Mucosa of rectum (tissue), 2 donors: Measurements from ENCODE around the gene CACNA1B.

Source experiments
- H3K27ac ChIP-seq, 2 donors: one replicate each; pipeline ENCODE4 v1.7.0; 2013; ENCODE audit warnings: inconsistent platforms in 2 of 2, low read depth in 2 of 2, low read length in 2 of 2
- H3K27me3 ChIP-seq, 2 donors: one replicate each; pipeline ENCODE4 v1.7.0; 2013; ENCODE audit warnings: low read length in 2 of 2; ENCODE audit not compliant: control insufficient read depth in 2 of 2, insufficient read depth in 2 of 2
- H3K36me3 ChIP-seq, 2 donors: one replicate each; pipeline ENCODE4 v1.7.0; 2013; ENCODE audit warnings: low read length in 2 of 2; ENCODE audit not compliant: control insufficient read depth in 2 of 2, insufficient read depth in 2 of 2
- H3K4me1 ChIP-seq, 2 donors: one replicate each; pipeline ENCODE4 v1.7.0; 2013; ENCODE audit warnings: low read length in 2 of 2, mild to moderate bottlenecking in 1 of 2; ENCODE audit not compliant: control insufficient read depth in 2 of 2, insufficient read depth in 2 of 2
- H3K4me3 ChIP-seq, 2 donors: one replicate each; pipeline ENCODE4 v1.7.0; 2013; ENCODE audit warnings: low read length in 2 of 2
- H3K9ac ChIP-seq, 2 donors: one replicate each; pipeline ENCODE4 v1.7.0; 2013; ENCODE audit warnings: low read length in 2 of 2, low read depth in 1 of 2, mild to moderate bottlenecking in 1 of 2
- H3K9me3 ChIP-seq, 2 donors: one replicate each; pipeline ENCODE4 v1.7.0; 2013; ENCODE audit warnings: low read length in 2 of 2; ENCODE audit not compliant: control insufficient read depth in 2 of 2
- donor health status: healthy.
- donor health status: Normal muscosa, but diverticular disease.

Gene CACNA1B

DNA sequence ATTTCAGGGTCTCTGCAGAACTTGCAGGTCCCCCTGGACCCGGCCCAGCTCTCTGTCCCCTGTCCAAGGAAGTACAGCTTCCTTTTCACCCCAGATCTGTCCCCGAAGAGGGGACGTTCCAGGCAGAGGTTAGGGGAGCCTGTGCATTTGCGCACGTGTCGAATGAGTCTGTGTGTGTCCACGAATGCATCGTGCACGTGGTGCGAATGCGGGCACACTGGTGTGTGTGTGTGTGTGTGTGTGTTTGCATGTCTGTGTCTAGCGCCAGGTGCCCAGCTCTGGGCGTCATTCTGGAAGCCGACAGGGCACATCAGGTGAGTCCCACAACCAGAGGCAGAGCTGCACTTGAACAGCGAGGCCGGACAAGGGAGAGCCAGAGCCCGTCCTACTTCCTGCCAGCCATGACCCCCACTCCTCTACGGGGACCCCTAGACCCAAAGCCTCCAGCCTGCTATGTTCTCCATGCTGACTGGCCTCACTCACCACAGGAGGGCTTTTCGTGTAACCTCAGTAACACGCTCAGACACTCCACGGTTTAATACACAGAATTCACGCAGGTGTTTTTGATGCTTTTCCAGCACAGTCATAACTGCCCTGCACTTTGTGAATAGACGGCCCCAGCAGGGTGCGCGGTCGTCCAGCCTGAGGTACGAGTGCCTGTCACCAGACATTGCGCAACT, 41.3 kb upstream of the CACNA1B start:
- H3K27ac ChIP-seq: no peak overlapping the region
- no peaks in the 10 kb centered on the region for H3K27me3 ChIP-seq
- peaks cover 27 to 34% of the 10 kb centered on the region in 2 donors for H3K36me3 ChIP-seq
- H3K9ac ChIP-seq: no peak overlapping the region
- H3K4me3 ChIP-seq: no peak overlapping the region
- no peaks in the 10 kb centered on the region for H3K4me1 ChIP-seq
- H3K9me3 ChIP-seq: no peaks in the 10 kb centered on the region

DNA sequence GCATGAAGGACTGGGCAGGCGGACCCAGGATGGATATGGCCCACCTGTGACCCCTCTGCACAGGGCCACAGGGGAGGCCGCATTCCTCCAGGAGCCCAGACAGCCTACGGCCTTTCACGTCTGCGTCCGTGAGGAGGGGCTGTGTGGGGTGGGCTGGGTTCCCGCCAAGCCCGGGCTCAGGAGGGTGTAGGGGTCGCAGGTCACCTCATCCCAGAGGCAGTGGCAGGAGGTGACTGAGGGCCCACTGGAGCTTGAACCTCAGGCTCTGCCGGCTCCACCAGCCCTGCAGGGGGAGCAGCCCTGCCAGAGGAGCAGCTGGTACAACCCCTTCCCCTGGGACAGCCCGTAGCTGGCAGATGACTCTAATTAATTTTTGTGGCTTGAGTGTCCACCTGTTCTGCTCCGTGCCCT, 40.7 kb upstream of the CACNA1B start:
- peaks cover 24 to 34% of the 10 kb centered on the region in 2 donors for H3K36me3 ChIP-seq

GRCh38 chr9:137837345-137838278, 40.0 kb upstream of the CACNA1B start:
- H3K27ac ChIP-seq: no peak overlapping the region
- H3K4me1 ChIP-seq: no peaks in the 10 kb centered on the region
- peaks cover 24 to 33% of the 10 kb centered on the region in 2 donors for H3K36me3 ChIP-seq
- H3K4me3 ChIP-seq: no peak overlapping the region
- no peak overlapping the region for H3K9ac ChIP-seq
- H3K9me3 ChIP-seq: no peaks in the 10 kb centered on the region
- no peaks in the 10 kb centered on the region for H3K27me3 ChIP-seq

More for the DNA sequence above, 40.7 kb upstream of the CACNA1B start:
- Histone ChIP-seq H3K4me3 (no peak overlapping the region), H3K9me3 (no peaks in the 10 kb centered on the region), H3K9ac (no peak overlapping the region), H3K27me3 (no peaks in the 10 kb centered on the region), H3K27ac (no peak overlapping the region), H3K4me1 (no peaks in the 10 kb centered on the region)

DNA sequence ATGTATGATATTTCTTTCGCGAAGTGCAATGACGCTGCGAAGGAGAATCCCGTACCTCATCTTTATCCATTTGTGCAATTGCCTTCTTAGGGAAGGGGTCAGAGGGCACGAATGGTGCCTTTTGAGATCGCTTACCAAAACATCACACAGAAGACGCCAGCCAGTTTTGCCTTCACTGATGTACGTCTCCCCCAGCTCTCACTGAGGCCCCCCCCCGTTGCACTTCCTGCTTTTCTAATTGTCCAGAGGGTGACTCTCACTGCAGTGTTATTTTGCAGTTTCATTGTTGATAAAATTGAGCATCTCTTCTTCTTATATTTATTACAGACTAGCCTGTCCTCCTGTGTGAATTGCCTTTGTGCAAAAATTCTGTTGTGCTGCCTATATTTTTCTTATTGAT, 39.0 kb upstream of the CACNA1B start:
- Histone ChIP-seq H3K27ac (no peak overlapping the region), H3K36me3 (peaks cover 16 to 25% of the 10 kb centered on the region in 2 donors), H3K27me3 (no peaks in the 10 kb centered on the region), H3K4me3 (no peak overlapping the region), H3K4me1 (no peaks in the 10 kb centered on the region), H3K9ac (no peak overlapping the region), H3K9me3 (no peaks in the 10 kb centered on the region)

GRCh38 chr9:137843355-137843754, 34.2 kb upstream of the CACNA1B start:
- no peaks in the 10 kb centered on the region for H3K27me3 ChIP-seq
- H3K27ac ChIP-seq: no peak overlapping the region
- H3K9ac ChIP-seq: no peak overlapping the region
- no peaks in the 10 kb centered on the region for H3K9me3 ChIP-seq
- H3K4me3 ChIP-seq: no peak overlapping the region
- no peaks in the 10 kb centered on the region for H3K4me1 ChIP-seq
- no peaks in the 10 kb centered on the region for H3K36me3 ChIP-seq

GRCh38 chr9:137851516-137852267, 25.9 kb upstream of the CACNA1B start:
- H3K4me3 ChIP-seq: no peak overlapping the region
- H3K4me1 ChIP-seq: no peaks in the 10 kb centered on the region

DNA sequence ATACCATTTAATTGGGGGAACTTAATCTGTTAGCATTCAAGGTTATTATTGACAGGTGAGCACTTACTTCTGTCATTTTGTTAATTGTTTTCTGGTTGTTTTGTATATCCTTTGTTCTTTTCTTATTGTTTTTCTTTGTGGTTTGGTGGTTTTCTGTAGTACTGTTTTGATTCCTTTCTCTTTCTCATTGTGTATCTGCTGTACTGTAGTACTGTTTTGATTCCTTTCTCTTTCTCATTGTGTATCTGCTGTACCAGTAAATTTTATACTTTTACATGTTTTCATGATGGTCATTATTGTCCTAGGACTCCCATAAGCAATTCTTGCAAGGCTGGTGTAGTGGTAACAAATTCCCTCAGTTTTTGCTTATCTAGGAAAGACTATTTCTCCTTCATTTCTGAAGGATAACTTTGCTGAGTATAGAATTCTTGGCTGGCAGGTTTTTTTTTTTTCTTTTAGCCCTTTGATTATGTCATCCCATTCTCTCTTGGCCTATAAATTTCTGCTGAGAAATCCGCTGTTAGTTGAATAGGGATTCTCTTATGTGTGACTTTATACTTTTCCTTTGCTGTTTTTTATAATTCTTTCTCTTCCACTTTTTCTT, 24.1 kb upstream of the CACNA1B start:
- Histone ChIP-seq H3K27ac (no peak overlapping the region), H3K4me1 (no peaks in the 10 kb centered on the region), H3K9me3 (peaks cover 0 to 4% of the 10 kb centered on the region in 2 donors), H3K36me3 (no peaks in the 10 kb centered on the region), H3K9ac (no peak overlapping the region), H3K27me3 (no peaks in the 10 kb centered on the region), H3K4me3 (no peak overlapping the region)

More at GRCh38 chr9:137851516-137852267, 25.9 kb upstream of the CACNA1B start:
- Histone ChIP-seq H3K9me3 (peaks cover 0 to 4% of the 10 kb centered on the region in 2 donors), H3K27me3 (no peaks in the 10 kb centered on the region), H3K27ac (no peak overlapping the region), H3K36me3 (no peaks in the 10 kb centered on the region), H3K9ac (no peak overlapping the region)

DNA sequence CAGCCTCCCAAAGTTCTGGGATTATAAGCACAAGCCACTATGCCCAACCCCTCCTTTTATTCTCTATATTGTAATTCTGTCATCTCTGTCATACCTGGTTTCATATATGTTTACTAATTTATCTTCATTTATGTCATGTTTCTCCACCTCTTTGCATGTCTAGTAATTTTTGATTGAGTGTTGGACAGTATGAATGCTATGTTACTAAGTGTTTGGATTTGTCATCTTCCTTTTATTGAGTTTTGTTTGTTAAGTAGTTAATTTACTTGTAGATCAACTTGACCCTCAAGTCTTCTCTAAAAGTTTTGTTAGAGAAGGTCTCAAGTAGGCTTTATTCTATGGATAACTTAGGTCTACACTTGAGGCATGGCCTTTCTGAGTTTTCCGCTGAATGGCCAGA, 17.2 kb upstream of the CACNA1B start:
- H3K4me3 ChIP-seq: no peak overlapping the region
- no peak overlapping the region for H3K27ac ChIP-seq
- no peaks in the 10 kb centered on the region for H3K36me3 ChIP-seq
- peaks cover 0 to 7% of the 10 kb centered on the region in 2 donors for H3K9me3 ChIP-seq
- no peaks in the 10 kb centered on the region for H3K4me1 ChIP-seq
- no peak overlapping the region for H3K9ac ChIP-seq
- H3K27me3 ChIP-seq: no peaks in the 10 kb centered on the region

DNA sequence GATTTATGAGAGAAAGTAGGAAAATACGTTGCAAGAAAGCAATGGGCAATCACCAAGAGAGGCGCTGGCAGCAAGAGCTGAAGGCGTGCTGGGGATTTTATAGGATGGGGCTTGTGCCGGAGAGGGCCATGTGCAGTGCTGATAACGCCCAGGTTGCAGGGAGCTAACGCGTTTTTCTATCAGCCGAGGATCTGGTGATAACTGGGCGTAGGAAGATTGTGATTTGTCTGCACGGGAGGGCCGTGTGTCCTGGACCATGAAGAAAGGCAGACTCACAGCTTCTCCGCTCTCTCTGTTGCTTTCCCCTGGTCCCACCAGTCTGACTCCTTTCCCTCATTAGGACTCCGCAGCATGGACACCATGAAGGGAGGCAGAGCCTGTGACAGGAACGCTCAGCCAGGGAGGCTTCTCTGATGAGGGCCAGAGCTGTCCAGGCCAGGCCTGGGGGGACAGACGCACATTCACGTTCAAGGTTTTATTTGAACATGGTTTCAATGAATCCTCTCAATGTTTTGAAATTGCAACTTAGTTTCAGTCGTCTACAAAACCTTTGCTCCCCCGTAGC, 11.9 kb upstream of the CACNA1B start:
- Histone ChIP-seq H3K9ac (no peak overlapping the region), H3K9me3 (peaks cover 0 to 1% of the 10 kb centered on the region in 2 donors), H3K27me3 (no peaks in the 10 kb centered on the region), H3K4me1 (no peaks in the 10 kb centered on the region), H3K27ac (no peak overlapping the region), H3K36me3 (no peaks in the 10 kb centered on the region), H3K4me3 (no peak overlapping the region)
